GM20000 (cell line): ENCODE data around the gene USP7.

Experiments
- DNase-seq: peaks from one replicate; pipeline ENCODE4 v3.0.0; 2012; ENCODE audit warnings: low spot score
- TF ChIP-seq, protein P1 (sequence below): IDR thresholded peaks from 2 replicates; pipeline ENCODE4 v1.5.1; 2012; ENCODE audit warnings: mild to moderate bottlenecking, control low read depth; ENCODE audit errors: extremely low read depth, missing control alignments

Gene USP7

DNA sequence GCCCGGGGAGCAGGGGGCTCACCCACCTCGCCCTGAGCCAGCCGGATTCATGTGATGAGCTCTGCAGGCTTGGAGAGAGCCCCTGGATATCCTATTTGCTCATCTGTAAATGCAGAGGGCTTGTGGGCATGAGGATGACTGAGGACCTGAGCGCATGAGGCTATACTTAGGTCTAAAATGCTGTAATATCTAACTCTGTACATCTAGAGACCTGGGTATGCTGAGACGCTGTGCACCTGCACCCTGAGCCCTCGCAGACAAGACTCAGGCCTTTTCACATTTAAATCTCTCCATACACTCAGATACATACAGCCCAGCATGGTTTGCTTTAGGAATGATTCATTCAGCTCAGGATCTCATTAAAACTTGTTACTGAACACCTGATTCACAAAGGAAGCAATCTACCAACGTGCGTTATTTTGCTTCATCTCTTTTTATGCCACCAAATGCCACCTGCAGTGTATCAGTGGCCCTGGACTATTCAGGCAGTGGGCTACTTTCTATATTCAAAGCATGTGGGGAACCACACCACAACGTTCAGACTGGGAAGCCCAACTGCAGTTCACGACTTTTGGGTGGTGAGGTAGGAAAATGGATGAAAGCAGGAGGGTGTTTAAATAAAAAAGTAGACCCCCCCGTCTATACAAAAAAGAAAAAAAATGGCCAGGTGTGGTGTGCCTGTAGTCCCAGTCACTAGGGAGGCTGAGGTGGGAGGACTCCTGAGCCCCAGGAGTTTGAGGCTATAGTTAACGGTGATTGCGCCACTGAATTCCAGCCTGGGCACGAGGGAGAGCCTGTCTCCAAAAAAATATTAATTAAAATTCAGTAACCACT lies 12.0 kb downstream of the USP7 start:
- no peak for DNase-seq
- TF ChIP-seq, protein P1, sequence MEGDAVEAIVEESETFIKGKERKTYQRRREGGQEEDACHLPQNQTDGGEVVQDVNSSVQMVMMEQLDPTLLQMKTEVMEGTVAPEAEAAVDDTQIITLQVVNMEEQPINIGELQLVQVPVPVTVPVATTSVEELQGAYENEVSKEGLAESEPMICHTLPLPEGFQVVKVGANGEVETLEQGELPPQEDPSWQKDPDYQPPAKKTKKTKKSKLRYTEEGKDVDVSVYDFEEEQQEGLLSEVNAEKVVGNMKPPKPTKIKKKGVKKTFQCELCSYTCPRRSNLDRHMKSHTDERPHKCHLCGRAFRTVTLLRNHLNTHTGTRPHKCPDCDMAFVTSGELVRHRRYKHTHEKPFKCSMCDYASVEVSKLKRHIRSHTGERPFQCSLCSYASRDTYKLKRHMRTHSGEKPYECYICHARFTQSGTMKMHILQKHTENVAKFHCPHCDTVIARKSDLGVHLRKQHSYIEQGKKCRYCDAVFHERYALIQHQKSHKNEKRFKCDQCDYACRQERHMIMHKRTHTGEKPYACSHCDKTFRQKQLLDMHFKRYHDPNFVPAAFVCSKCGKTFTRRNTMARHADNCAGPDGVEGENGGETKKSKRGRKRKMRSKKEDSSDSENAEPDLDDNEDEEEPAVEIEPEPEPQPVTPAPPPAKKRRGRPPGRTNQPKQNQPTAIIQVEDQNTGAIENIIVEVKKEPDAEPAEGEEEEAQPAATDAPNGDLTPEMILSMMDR = no peak

GRCh38 chr16:8950580-8951077 lies 13.1 kb downstream of the USP7 start:
- DNase-seq = no peak

DNA sequence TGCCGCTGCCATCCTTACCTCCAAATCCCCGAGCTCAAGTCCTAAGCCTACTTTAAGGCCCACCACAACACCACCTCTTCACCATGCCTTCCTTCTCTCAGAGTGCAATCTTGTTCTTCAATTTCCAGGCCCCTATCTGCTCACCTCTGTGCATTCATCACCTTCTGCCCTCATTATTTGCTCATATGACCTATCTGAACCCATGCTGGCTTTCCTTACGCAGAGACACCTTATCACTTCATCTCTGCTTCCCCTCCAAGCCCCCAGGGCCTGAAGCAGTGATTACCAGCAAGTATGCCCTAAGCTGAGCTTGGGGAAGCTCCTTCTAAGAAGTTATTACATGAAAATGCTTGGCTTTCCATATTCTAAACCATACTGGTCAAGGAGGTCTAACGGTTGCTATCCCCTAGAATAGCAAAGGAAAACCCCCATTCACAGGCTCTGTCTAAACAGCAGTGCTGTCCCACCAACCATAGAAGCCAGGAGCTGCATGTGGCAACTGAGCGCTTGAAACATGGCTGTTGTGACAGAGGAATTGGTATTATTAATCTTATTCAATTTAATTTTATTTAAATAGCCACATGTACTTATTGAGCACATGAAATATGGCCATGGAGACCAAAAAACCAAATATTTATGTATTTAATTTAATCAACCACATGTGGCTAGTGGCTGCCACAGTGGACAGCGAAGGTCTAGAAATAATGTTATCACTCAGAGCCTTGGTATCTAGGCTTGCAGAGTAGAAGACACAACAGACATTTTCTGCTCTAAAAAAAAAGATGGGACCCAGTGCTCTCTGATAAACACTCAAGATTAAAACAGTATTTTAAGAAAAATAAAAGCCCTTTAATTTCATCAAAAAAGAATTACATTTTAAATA lies 13.9 kb downstream of the USP7 start:
- TF ChIP-seq, protein P1 = no peak
- DNase-seq = no peak

More at GRCh38 chr16:8950580-8951077, 13.1 kb downstream of the USP7 start:
- TF ChIP-seq, protein P1 = no peak

DNA sequence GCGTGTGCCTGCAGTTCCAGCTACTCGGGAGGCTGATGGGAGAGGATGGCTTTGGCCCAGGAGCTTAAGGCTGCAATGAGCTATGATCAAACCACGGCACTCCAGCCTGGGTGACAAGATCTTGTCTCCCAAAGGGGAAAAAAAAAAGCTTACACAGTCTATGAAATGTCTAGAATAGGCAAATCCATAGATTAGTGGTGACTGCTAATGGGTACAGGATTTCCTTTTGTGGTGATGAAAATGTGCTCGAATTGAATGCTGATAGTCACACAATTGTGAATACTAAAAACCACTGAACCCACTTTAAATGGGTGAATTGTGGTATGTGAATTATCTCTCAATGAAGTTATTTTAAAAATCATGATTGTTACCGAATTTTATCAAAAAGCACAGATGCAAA lies 14.9 kb downstream of the USP7 start:
- TF ChIP-seq, protein P1 = no peak
- DNase-seq = no peak

- TF ChIP-seq, protein P1 = no peak
- no peak for DNase-seq
Observed at GRCh38 chr16:8948069-8948593, 15.6 kb downstream of the USP7 start.

DNA sequence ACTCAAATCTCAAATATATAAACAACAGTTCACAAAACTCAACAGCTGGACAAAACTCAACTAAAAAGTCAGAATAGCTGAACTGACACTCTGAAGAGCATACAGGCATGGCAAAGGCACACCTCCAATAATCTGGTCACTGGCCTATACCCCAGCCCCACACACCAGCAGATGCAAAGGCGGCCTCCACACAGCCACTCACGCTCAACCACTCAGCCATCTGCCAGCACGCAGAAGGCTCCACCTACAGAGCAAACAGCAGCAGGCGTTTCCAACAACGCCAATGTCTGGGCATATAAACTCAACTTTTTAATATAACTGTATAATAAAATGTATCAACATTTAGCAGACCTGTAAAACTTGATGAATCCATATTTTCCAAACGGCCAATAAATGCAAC lies 17.2 kb downstream of the USP7 start:
- DNase-seq = no peak
- TF ChIP-seq, protein P1 = peak; percentile 2
